PC-9 (cell line): ENCODE measurements around the gene CLUH. TPM values are rescaled to one million over a fixed set of nuclear protein-coding genes. Genes with fewer than 3 reads are reported as not detected.

Experiments
- BruUV-seq: library from RNA; stranded (reverse); fragments of 400-500 nt; replicated peaks from 2 replicates; lab custom pipeline; 2021; lab: Mats Ljungman, UMichigan
- CTCF ChIA-PET: fragments of 300-600 bp; sonication (Branson Sonifier 250); formaldehyde crosslinking; loops from one replicate; lab custom pipeline; 2022; ENCODE audit warnings: antibody characterized with exemption; lab: Charles Lee
- POLR2A ChIA-PET: fragments of 300-600 bp; sonication (Branson Sonifier 250); formaldehyde crosslinking; loops from one replicate; lab custom pipeline; 2022; ENCODE audit warnings: antibody characterized with exemption; ENCODE audit not compliant: unreplicated experiment; lab: Charles Lee
- DNase-seq, 2 experiments: peaks; one replicate each; pipeline versions ENCODE4 v3.0.0 to v3.0.0-alpha.2; 2015 to 2022; ENCODE audit warnings: mixed read lengths in 1 of 2
- H2AFZ ChIP-seq: fragments of 200-600 bp; sonication (generic); 2 replicates; pipeline ENCODE4 v1.8.1; 2017; ENCODE audit warnings: antibody characterized with exemption
- H3F3A ChIP-seq: fragments of 200-600 bp; sonication (generic); 2 replicates; pipeline ENCODE4 v1.8.1; 2017; ENCODE audit warnings: antibody characterized with exemption, mild to moderate bottlenecking, low read depth; ENCODE audit not compliant: insufficient read depth
- H3K27ac ChIP-seq: fragments of 200-600 bp; sonication (generic); 2 replicates; pipeline ENCODE4 v1.6.1; 2016; ENCODE audit warnings: mixed run types
- H3K27me3 ChIP-seq: fragments of 200-600 bp; sonication (generic); 2 replicates; pipeline ENCODE4 v1.6.1; 2016; ENCODE audit warnings: low read depth, mixed run types; ENCODE audit not compliant: insufficient read depth
- H3K36me3 ChIP-seq: fragments of 200-600 bp; sonication (generic); 2 replicates; pipeline ENCODE4 v1.6.1; 2016; ENCODE audit warnings: low read depth, mixed run types
- H3K4me1 ChIP-seq: fragments of 200-600 bp; sonication (generic); replicated peaks from 2 replicates; pipeline ENCODE4 v1.6.1; 2016; ENCODE audit warnings: mixed run types; ENCODE audit not compliant: insufficient read depth
- H3K4me2 ChIP-seq: fragments of 200-600 bp; sonication (generic); 2 replicates; pipeline ENCODE4 v1.6.1; 2017; ENCODE audit warnings: mixed run types
- H3K4me3 ChIP-seq: fragments of 200-600 bp; sonication (generic); 2 replicates; pipeline ENCODE4 v1.6.1; 2016; ENCODE audit warnings: mixed run types
- H3K79me2 ChIP-seq: fragments of 200-600 bp; sonication (generic); 2 replicates; pipeline ENCODE4 v1.6.1; 2017; ENCODE audit warnings: low read depth, mixed run types
- H3K9me2 ChIP-seq: fragments of 200-600 bp; sonication (generic); 2 replicates; pipeline ENCODE4 v1.8.1; 2017; ENCODE audit warnings: mild to moderate bottlenecking; ENCODE audit not compliant: insufficient read depth
- H3K9me3 ChIP-seq: fragments of 200-600 bp; sonication (generic); 2 replicates; pipeline ENCODE4 v1.8.1; 2016; ENCODE audit warnings: low read depth; ENCODE audit not compliant: insufficient read depth
- H4K20me1 ChIP-seq: fragments of 200-600 bp; sonication (generic); 2 replicates; pipeline ENCODE4 v1.8.1; 2017; ENCODE audit not compliant: insufficient read depth
- CTCF ChIP-seq: fragments of 200-600 bp; sonication (generic); conservative IDR thresholded peaks from 2 replicates; pipeline ENCODE4 v1.6.1; 2017; ENCODE audit warnings: mixed run types, antibody characterized with exemption, mild to moderate bottlenecking, moderate library complexity
- EZH2 ChIP-seq: fragments of 200-600 bp; sonication (generic); IDR thresholded peaks from 2 replicates; pipeline ENCODE4 v1.8.0; 2017; ENCODE audit warnings: antibody characterized with exemption, low read depth
- intact Hi-C: fragments of 100-400 bp; cut with micrococcal nuclease; formaldehyde crosslinking; loops from one replicate; pipeline ENCODE4 v1.10.0; 2022; ENCODE audit not compliant: unreplicated experiment
- total RNA-seq: library from RNA; stranded (reverse); gene quantifications from 2 replicates; pipeline ENCODE4 v1.2.3, GENCODE V29; 2021

CLUH gene
- total RNA-seq, 1 experiment from 2014 or later, result 142 TPM

GRCh38 chr17:2755891-2756724 lies 44.5 kb upstream of the CLUH start:
- intact Hi-C loops, result no loop called here
- Histone ChIP-seq H3K4me1 (no peaks in the 10 kb centered on the region), H3K9me3 (no peaks in the 10 kb centered on the region), H3K36me3 (no peaks in the 10 kb centered on the region), H3K9me2 (no peaks in the 10 kb centered on the region), H3K4me3 (no peak overlapping the region), H3K27ac (no peak overlapping the region), H3K4me2 (no peak overlapping the region), H2AFZ (no peak overlapping the region), H4K20me1 (peaks cover 6% of the 10 kb centered on the region; the same call in 1 of the 2 replicates), H3F3A (no peaks in the 10 kb centered on the region), H3K79me2 (no peaks in the 10 kb centered on the region), H3K27me3 (peaks cover 58% of the 10 kb centered on the region)
- ChIA-PET CTCF (no interaction called here), POLR2A (interaction anchor here (0.6 kb wide), 1 partner anchor 28 kb away, joined by 4 read pairs; no protein-coding TSS in a partner anchor)
- no peak for DNase-seq
- no TSS peak for BruUV-seq
- TF ChIP-seq CTCF, result no peak
- TF ChIP-seq EZH2, result no peak

GRCh38 chr17:2751491-2751890 lies 39.9 kb upstream of the CLUH start:
- Histone ChIP-seq H3K27ac (no peak overlapping the region), H3K9me2 (no peaks in the 10 kb centered on the region), H3K79me2 (no peaks in the 10 kb centered on the region), H3K9me3 (no peaks in the 10 kb centered on the region), H3K4me2 (no peak overlapping the region), H3K27me3 (peaks cover 56% of the 10 kb centered on the region), H3K36me3 (no peaks in the 10 kb centered on the region), H3F3A (no peaks in the 10 kb centered on the region), H2AFZ (no peak overlapping the region), H3K4me3 (no peak overlapping the region), H3K4me1 (no peaks in the 10 kb centered on the region), H4K20me1 (peaks cover 6% of the 10 kb centered on the region; the same call in 1 of the 2 replicates)
- CTCF ChIA-PET, result interaction anchor here (0.5 kb wide), 1 partner anchor 186 kb away, joined by 3 read pairs; no protein-coding TSS in a partner anchor
- intact Hi-C loops, result no loop called here
- no peak for DNase-seq
- no TSS peak for BruUV-seq
- POLR2A ChIA-PET, result no interaction called here
- no peak for TF ChIP-seq CTCF
- TF ChIP-seq EZH2, result no peak

- no peaks in the 10 kb centered on the region for H3K36me3 ChIP-seq
- DNase-seq, result no peak
- H3K4me2 ChIP-seq, result no peak overlapping the region
- H3K4me3 ChIP-seq, result no peak overlapping the region
- no peaks in the 10 kb centered on the region for H3K4me1 ChIP-seq
- peaks cover 6% of the 10 kb centered on the region; the same call in 1 of the 2 replicates for H4K20me1 ChIP-seq
- no peak for TF ChIP-seq EZH2
- TF ChIP-seq CTCF, result no peak
- ChIA-PET CTCF (no interaction called here), POLR2A (interaction anchor here (0.7 kb wide), 1 partner anchor 680 kb away, joined by 3 read pairs; no protein-coding TSS in a partner anchor)
- H3K27me3 ChIP-seq, result peaks cover 57% of the 10 kb centered on the region
- no peaks in the 10 kb centered on the region for H3K9me3 ChIP-seq
- BruUV-seq, result no TSS peak
- no peaks in the 10 kb centered on the region for H3K79me2 ChIP-seq
- H3K9me2 ChIP-seq, result no peaks in the 10 kb centered on the region
- intact Hi-C loops, result no loop called here
- H3K27ac ChIP-seq, result no peak overlapping the region
- H2AFZ ChIP-seq, result no peak overlapping the region
- H3F3A ChIP-seq, result no peaks in the 10 kb centered on the region
Measured at GRCh38 chr17:2750721-2751120, 39.2 kb upstream of the CLUH start.
